ENCODE measurements around the gene PLK5. TPM values are rescaled to one million over a fixed set of nuclear protein-coding genes. Genes with fewer than 3 reads are reported as not detected.
"Not testable (repeated sequence)": the region's sequence is repeated elsewhere in the genome, so short reads cannot be mapped to it uniquely, and the experiment has no call there.

Gene PLK5
- total RNA-seq, 3 donors from 2014 or later: not detected

- not testable (repeated sequence) for H3K9me3 Mint-ChIP-seq; H3K4me1 Mint-ChIP-seq (ENCODE audit: low read depth); H3K4me3 Mint-ChIP-seq; H3K36me3 Mint-ChIP-seq (ENCODE audit: insufficient read depth); ATAC-seq; DNase-seq
- H3K27me3 Mint-ChIP-seq (ENCODE audit: low read depth): peaks cover 40% of the 10 kb centered on the region
Measured at GRCh38 chr19:1535699-1536098, 11.8 kb downstream of the PLK5 start.

- H3K36me3 Mint-ChIP-seq (ENCODE audit: insufficient read depth): no peaks in the 10 kb centered on the region
- no peak for ATAC-seq
- H3K27me3 Mint-ChIP-seq (ENCODE audit: low read depth): peaks cover 47% of the 10 kb centered on the region
- DNase-seq: no peak
- no peaks in the 10 kb centered on the region for H3K4me1 Mint-ChIP-seq (ENCODE audit: low read depth)
- no peak overlapping the region for H3K4me3 Mint-ChIP-seq
- no peaks in the 10 kb centered on the region for H3K9me3 Mint-ChIP-seq
Measured at GRCh38 chr19:1538978-1539377, 15.1 kb downstream of the PLK5 start.

GRCh38 chr19:1539749-1540148, 15.9 kb downstream of the PLK5 start:
- not testable (repeated sequence) for H3K36me3 Mint-ChIP-seq (ENCODE audit: insufficient read depth); H3K4me3 Mint-ChIP-seq; H3K4me1 Mint-ChIP-seq (ENCODE audit: low read depth); H3K9me3 Mint-ChIP-seq; ATAC-seq; DNase-seq
- H3K27me3 Mint-ChIP-seq (ENCODE audit: low read depth): peaks cover 50% of the 10 kb centered on the region

GRCh38 chr19:1540365-1540925, 16.6 kb downstream of the PLK5 start:
- ATAC-seq: no peak
- no peak overlapping the region for H3K4me3 Mint-ChIP-seq
- H3K4me1 Mint-ChIP-seq (ENCODE audit: low read depth): no peaks in the 10 kb centered on the region

GRCh38 chr19:1549332-1549945, 25.6 kb downstream of the PLK5 start:
- no peaks in the 10 kb centered on the region for H3K9me3 Mint-ChIP-seq
- H3K4me1 Mint-ChIP-seq (ENCODE audit: low read depth): peaks cover 2% of the 10 kb centered on the region
- no peak overlapping the region for H3K4me3 Mint-ChIP-seq
- no peak for DNase-seq
- no peak for ATAC-seq
- no peaks in the 10 kb centered on the region for H3K36me3 Mint-ChIP-seq (ENCODE audit: insufficient read depth)
- H3K27me3 Mint-ChIP-seq (ENCODE audit: low read depth): peaks cover 27% of the 10 kb centered on the region

More at GRCh38 chr19:1540365-1540925, 16.6 kb downstream of the PLK5 start:
- no peak for DNase-seq
- Mint-ChIP-seq H3K27me3 (ENCODE audit: low read depth) (peaks cover 50% of the 10 kb centered on the region), H3K9me3 (no peaks in the 10 kb centered on the region), H3K36me3 (ENCODE audit: insufficient read depth) (no peaks in the 10 kb centered on the region)

- no peaks in the 10 kb centered on the region for H3K36me3 Mint-ChIP-seq (ENCODE audit: insufficient read depth)
Measured at GRCh38 chr19:1551068-1552040, 27.5 kb downstream of the PLK5 start.

GRCh38 chr19:1553415-1553814, 29.5 kb downstream of the PLK5 start:
- no peaks in the 10 kb centered on the region for H3K9me3 Mint-ChIP-seq
- no peaks in the 10 kb centered on the region for H3K36me3 Mint-ChIP-seq (ENCODE audit: insufficient read depth)
- no peak overlapping the region for H3K4me3 Mint-ChIP-seq
- ATAC-seq (no peak), DNase-seq (no peak)
- H3K27me3 Mint-ChIP-seq (ENCODE audit: low read depth): peaks cover 9% of the 10 kb centered on the region
- no peaks in the 10 kb centered on the region for H3K4me1 Mint-ChIP-seq (ENCODE audit: low read depth)

More at GRCh38 chr19:1551068-1552040, 27.5 kb downstream of the PLK5 start:
- peaks cover 13% of the 10 kb centered on the region for H3K27me3 Mint-ChIP-seq (ENCODE audit: low read depth)
- H3K4me1 Mint-ChIP-seq (ENCODE audit: low read depth): no peaks in the 10 kb centered on the region
- H3K4me3 Mint-ChIP-seq: no peak overlapping the region
- no peaks in the 10 kb centered on the region for H3K9me3 Mint-ChIP-seq
- ATAC-seq (no peak), DNase-seq (no peak)

- H3K4me1 Mint-ChIP-seq (ENCODE audit: low read depth): no peaks in the 10 kb centered on the region
- no peaks in the 10 kb centered on the region for H3K9me3 Mint-ChIP-seq
- H3K4me3 Mint-ChIP-seq: no peak overlapping the region
- no peak for DNase-seq
- no peak for ATAC-seq
- H3K36me3 Mint-ChIP-seq (ENCODE audit: insufficient read depth): no peaks in the 10 kb centered on the region
- peaks cover 9% of the 10 kb centered on the region for H3K27me3 Mint-ChIP-seq (ENCODE audit: low read depth)
Measured at GRCh38 chr19:1554968-1555367, 31.1 kb downstream of the PLK5 start.

GRCh38 chr19:1555487-1556389, 31.9 kb downstream of the PLK5 start:
- no peak overlapping the region for H3K4me3 Mint-ChIP-seq
- H3K4me1 Mint-ChIP-seq (ENCODE audit: low read depth): no peaks in the 10 kb centered on the region
- no peaks in the 10 kb centered on the region for H3K9me3 Mint-ChIP-seq
- no peaks in the 10 kb centered on the region for H3K36me3 Mint-ChIP-seq (ENCODE audit: insufficient read depth)
- DNase-seq (no peak), ATAC-seq (no peak)
- peaks cover 9% of the 10 kb centered on the region for H3K27me3 Mint-ChIP-seq (ENCODE audit: low read depth)

GRCh38 chr19:1556390-1557070, 32.7 kb downstream of the PLK5 start:
- Mint-ChIP-seq H3K4me1 (ENCODE audit: low read depth) (no peaks in the 10 kb centered on the region), H3K27me3 (ENCODE audit: low read depth) (peaks cover 6% of the 10 kb centered on the region), H3K36me3 (ENCODE audit: insufficient read depth) (no peaks in the 10 kb centered on the region), H3K4me3 (no peak overlapping the region), H3K9me3 (no peaks in the 10 kb centered on the region)
- ATAC-seq (no peak), DNase-seq (no peak)

- ATAC-seq (no peak), DNase-seq (no peak)
- Mint-ChIP-seq H3K4me1 (ENCODE audit: low read depth) (no peaks in the 10 kb centered on the region), H3K4me3 (no peak overlapping the region), H3K36me3 (ENCODE audit: insufficient read depth) (no peaks in the 10 kb centered on the region), H3K27me3 (ENCODE audit: low read depth) (no peaks in the 10 kb centered on the region), H3K9me3 (no peaks in the 10 kb centered on the region)
Measured at GRCh38 chr19:1558552-1558951, 34.7 kb downstream of the PLK5 start.

GRCh38 chr19:1560286-1560882, 36.5 kb downstream of the PLK5 start:
- H3K9me3 Mint-ChIP-seq: no peaks in the 10 kb centered on the region
- H3K27me3 Mint-ChIP-seq (ENCODE audit: low read depth): no peaks in the 10 kb centered on the region
- H3K4me3 Mint-ChIP-seq: no peak overlapping the region
- H3K36me3 Mint-ChIP-seq (ENCODE audit: insufficient read depth): no peaks in the 10 kb centered on the region
- ATAC-seq: no peak
- no peak for DNase-seq
- no peaks in the 10 kb centered on the region for H3K4me1 Mint-ChIP-seq (ENCODE audit: low read depth)

- no peaks in the 10 kb centered on the region for H3K4me1 Mint-ChIP-seq (ENCODE audit: low read depth)
- no peak for DNase-seq
- no peak for ATAC-seq
- H3K27me3 Mint-ChIP-seq (ENCODE audit: low read depth): no peaks in the 10 kb centered on the region
- no peak overlapping the region for H3K4me3 Mint-ChIP-seq
- H3K9me3 Mint-ChIP-seq: no peaks in the 10 kb centered on the region
- no peaks in the 10 kb centered on the region for H3K36me3 Mint-ChIP-seq (ENCODE audit: insufficient read depth)
Measured at GRCh38 chr19:1561236-1561842, 37.5 kb downstream of the PLK5 start.
